ENCODE measurements around the gene IFNGR2. TPM values are rescaled to one million over a fixed set of nuclear protein-coding genes. Genes with fewer than 3 reads are reported as not detected.

IFNGR2 gene
- total and polyA plus RNA-seq, 2 of the 13 experiments (the other 11 are each of a cell fraction or from before 2014, with no cell fraction given), result 61.3 to 117 TPM

- H2AFZ ChIP-seq (ENCODE audit: low read length), result no peak overlapping the region
- FAIRE-seq (no peak), ATAC-seq (no peak), DNase-seq (ENCODE audit: low spot score) (no peak)
- H3K79me2 ChIP-seq (ENCODE audit: insufficient read depth, low read length), result peaks cover 19% of the 10 kb centered on the region
- no TSS peak for BruUV-seq (replicated peaks)
- 95% methylated on average over 7 of the region's 7 CpGs for WGBS (ENCODE audit: low lambda C conversion rate)
- ChIA-PET CTCF (ENCODE audit: low intra/inter-chr PET ratio, low total read pairs) (no interaction called here), POLR2A (no interaction called here)
- H3K4me1 ChIP-seq (ENCODE audit: insufficient read depth, low read length), result peaks cover 16% of the 10 kb centered on the region
- no peak overlapping the region for H3K9ac ChIP-seq (ENCODE audit: insufficient read depth, low read depth, low read length)
- H3K9me3 ChIP-seq (ENCODE audit: low read length), result no peaks in the 10 kb centered on the region
- H3K4me2 ChIP-seq (ENCODE audit: low read depth, low read length), result no peak overlapping the region
- H3K36me3 ChIP-seq (replicated peaks in 1 of 2; ENCODE audit: control insufficient read depth in 1 of 2, insufficient read depth in 2 of 2, low read length in 2 of 2), result no peaks in the 10 kb centered on the region
- H3K27ac ChIP-seq (ENCODE audit: extremely low read length, insufficient read depth, low read length), result no peak overlapping the region
- no peaks in the 10 kb centered on the region for H4K20me1 ChIP-seq (ENCODE audit: insufficient read depth, low read length)
- TF ChIP-seq ZNF333 (CRISPR knock-in tag; IDR thresholded peaks at IDR 0.05; ENCODE audit: borderline replicate concordance) (no peak), ZNF121 (CRISPR knock-in tag; IDR thresholded peaks at IDR 0.05) (peak; percentile 53; the same call in 1 of the 2 replicates), MBNL3 (CRISPR knock-in tag; conservative IDR thresholded peaks at IDR 0.05) (no peak), E2F1 (CRISPR knock-in tag; IDR thresholded peaks at IDR 0.05) (no peak), ARHGAP35 (CRISPR knock-in tag; IDR thresholded peaks at IDR 0.05; ENCODE audit: borderline replicate concordance) (no peak), HNRNPH1 (optimal IDR thresholded peaks at IDR 0.05; ENCODE audit: low read depth, low read length) (no peak)
- intact Hi-C loops (cut with micrococcal nuclease; ENCODE audit: unreplicated experiment), result no loop called here
- in situ Hi-C loops (cut with HindIII; ENCODE audit: extremely low pct_ligation_motif_present, low pct_unique_long_range_greater_than_20kb), result no loop called here
- no peak overlapping the region for H3K4me3 ChIP-seq (replicated peaks in 1 of 3; ENCODE audit: insufficient read depth in 1 of 3, low read depth in 2 of 3, low read length in 3 of 3)
- H3K27me3 ChIP-seq (ENCODE audit: control insufficient read depth in 1 of 2, insufficient read depth in 2 of 2, low read length in 2 of 2), result no peaks in the 10 kb centered on the region; a peak in 1 of 5 replicates
These were observed 73.9 kb downstream of the IFNGR2 start for GRCh38 chr21:33477066-33477465.

GRCh38 chr21:33478182-33478581 is 75.0 kb downstream of the IFNGR2 start:
- H3K27ac ChIP-seq (ENCODE audit: extremely low read length, insufficient read depth, low read length), result peak overlapping the region; percentile 92
- no peak overlapping the region for H2AFZ ChIP-seq (ENCODE audit: low read length)
- DNase-seq (ENCODE audit: low spot score) (no peak), ATAC-seq (no peak), FAIRE-seq (no peak)
- intact Hi-C loops (cut with micrococcal nuclease; ENCODE audit: unreplicated experiment) (no loop called here), in situ Hi-C loops (cut with HindIII; ENCODE audit: extremely low pct_ligation_motif_present, low pct_unique_long_range_greater_than_20kb) (no loop called here)
- H3K4me2 ChIP-seq (ENCODE audit: low read depth, low read length), result peak overlapping the region; percentile 75
- CTCF ChIA-PET (ENCODE audit: low intra/inter-chr PET ratio, low total read pairs), result no interaction called here
- H3K36me3 ChIP-seq (replicated peaks in 1 of 2; ENCODE audit: control insufficient read depth in 1 of 2, insufficient read depth in 2 of 2, low read length in 2 of 2), result no peaks in the 10 kb centered on the region
- TF ChIP-seq ZNF652 (CRISPR knock-in tag; IDR thresholded peaks at IDR 0.05; ENCODE audit: borderline replicate concordance, low read depth) (peak; percentile 57; the same call in 1 of the 2 replicates), MAZ (IDR thresholded peaks at IDR 0.05; ENCODE audit: borderline replicate concordance, low read depth, low read length) (no peak), MAZ (CRISPR knock-in tag; IDR thresholded peaks at IDR 0.05; ENCODE audit: low read depth) (no peak), RNF2 (conservative IDR thresholded peaks at IDR 0.05; ENCODE audit: low read depth) (no peak), SIN3B (IDR thresholded peaks at IDR 0.05; ENCODE audit: low read length) (no peak), BHLHE40 (IDR thresholded peaks at IDR 0.05; ENCODE audit: low read length) (no peak), TCF12 (IDR thresholded peaks at IDR 0.05) (no peak), TCF12 (CRISPR knock-in tag; IDR thresholded peaks at IDR 0.05) (no peak)
- H4K20me1 ChIP-seq (ENCODE audit: insufficient read depth, low read length), result no peaks in the 10 kb centered on the region
- POLR2A ChIA-PET, result no interaction called here
- peak overlapping the region; percentile 72 to 91 (median 85) for H3K4me3 ChIP-seq (replicated peaks in 1 of 3; ENCODE audit: insufficient read depth in 1 of 3, low read depth in 2 of 3, low read length in 3 of 3)
- no TSS peak for BruUV-seq (replicated peaks)
- no peaks in the 10 kb centered on the region; a peak in 1 of 5 replicates for H3K27me3 ChIP-seq (ENCODE audit: control insufficient read depth in 1 of 2, insufficient read depth in 2 of 2, low read length in 2 of 2)
- H3K9ac ChIP-seq (ENCODE audit: insufficient read depth, low read depth, low read length), result peak overlapping the region; percentile 86
- peaks cover 16% of the 10 kb centered on the region for H3K4me1 ChIP-seq (ENCODE audit: insufficient read depth, low read length)
- H3K79me2 ChIP-seq (ENCODE audit: insufficient read depth, low read length), result peaks cover 14% of the 10 kb centered on the region
- H3K9me3 ChIP-seq (ENCODE audit: low read length), result no peaks in the 10 kb centered on the region
- WGBS (ENCODE audit: low lambda C conversion rate), result 51% methylated on average over 9 of the region's 9 CpGs

Measured in HepG2 (cell line).